GM21786 (cell line): ENCODE data around the gene ACSM6.

ENCODE experiments used
- ATAC-seq: cut with Tn5 transposase; IDR thresholded peaks from one replicate; pipeline ENCODE4 v1.9.1; 2021; ENCODE audit not compliant: unreplicated experiment

The ACSM6 gene

GRCh38 chr10:95265572-95265971 lies 71.5 kb downstream of the ACSM6 start:
- no peak for ATAC-seq

DNA sequence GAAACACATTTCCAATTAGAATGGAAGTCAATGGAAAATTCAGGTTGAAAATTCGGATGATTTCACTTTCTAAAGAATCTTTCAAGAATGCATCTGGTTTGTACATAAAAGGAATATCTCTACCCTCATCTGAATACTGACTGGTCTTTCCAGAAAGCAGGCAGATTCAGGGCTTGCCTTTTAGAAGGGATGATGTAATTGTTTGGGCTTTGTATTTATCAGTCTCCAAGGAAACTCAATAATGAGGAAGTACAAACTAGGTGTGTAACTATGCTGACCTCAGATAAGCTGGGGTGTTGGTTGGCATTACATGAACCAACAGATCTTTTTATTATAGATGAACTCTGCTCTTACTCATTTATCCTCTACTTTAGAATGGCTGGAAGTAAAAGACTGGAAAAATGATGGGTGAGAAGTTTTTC lies 72.6 kb downstream of the ACSM6 start:
- ATAC-seq, result peak; percentile 91

DNA sequence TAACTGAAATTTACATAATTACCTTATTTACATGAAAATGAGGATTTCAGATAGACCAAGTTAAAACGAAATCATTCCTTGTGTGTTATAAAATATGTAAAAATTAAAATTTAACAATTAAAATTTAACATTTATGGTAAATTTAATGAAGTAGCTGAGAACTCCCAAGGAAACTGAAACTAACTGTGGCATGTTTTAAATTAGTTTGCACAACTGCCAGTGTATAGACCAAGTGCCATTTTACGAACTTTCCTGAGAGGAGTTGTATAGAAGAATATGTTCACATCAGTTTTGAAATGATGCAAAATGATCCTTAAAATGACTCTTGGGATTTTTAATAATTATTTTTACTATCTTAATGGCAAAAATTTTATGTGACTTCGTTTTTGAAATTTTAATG lies 73.2 kb downstream of the ACSM6 start:
- ATAC-seq, result no peak

DNA sequence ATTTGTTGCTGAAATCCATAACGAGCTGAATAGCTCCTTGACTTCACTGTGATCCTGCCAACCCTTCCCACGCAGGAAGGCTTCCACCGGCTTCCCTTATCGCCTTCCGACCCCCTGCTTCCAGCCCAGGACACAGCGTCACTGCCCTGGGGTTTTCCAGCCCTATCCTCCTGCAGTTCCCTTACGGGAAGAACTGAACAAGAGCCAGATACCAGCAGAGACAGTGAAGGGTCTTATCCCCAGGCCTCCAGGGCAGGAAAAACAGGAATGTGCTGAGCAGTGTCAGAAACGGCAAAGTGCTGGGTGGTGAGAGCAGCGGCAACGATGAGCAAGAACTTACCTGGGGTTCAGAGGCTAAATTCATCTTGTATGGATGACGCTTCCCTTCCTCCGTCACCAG lies 74.4 kb downstream of the ACSM6 start:
- ATAC-seq, result no peak

GRCh38 chr10:95273393-95274312 lies 79.6 kb downstream of the ACSM6 start:
- ATAC-seq, result no peak

- no peak for ATAC-seq
These were observed 81.8 kb downstream of the ACSM6 start for GRCh38 chr10:95275726-95276366.

GRCh38 chr10:95276367-95277200 lies 82.5 kb downstream of the ACSM6 start:
- ATAC-seq, result no peak

- no peak for ATAC-seq
These were observed 83.1 kb downstream of the ACSM6 start for GRCh38 chr10:95277201-95277570.

DNA sequence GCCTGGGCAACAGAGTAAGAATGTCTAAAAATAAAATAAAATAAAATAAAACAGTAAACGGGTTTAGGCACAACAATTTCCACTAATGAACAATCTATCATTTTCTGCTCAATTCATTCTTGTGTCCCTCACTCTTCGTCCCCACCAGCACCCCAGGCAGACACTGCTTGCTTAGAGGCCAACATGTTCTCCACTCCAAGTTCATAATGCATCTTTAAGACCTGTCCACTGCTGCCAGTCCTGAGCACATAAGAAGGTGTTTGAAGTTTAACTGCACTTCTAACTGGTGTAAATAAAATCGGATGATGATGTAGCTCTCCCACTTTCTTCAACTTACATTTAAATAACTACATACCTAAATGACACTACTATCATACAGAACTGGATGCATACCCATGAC lies 83.6 kb downstream of the ACSM6 start:
- no peak for ATAC-seq
